Ramos (cell line): ENCODE results near the gene SYT8.

Experiments
- in situ Hi-C: fragments of 300-500 bp; cut with MboI; formaldehyde crosslinking; loops from one replicate; pipeline ENCODE4 v1.14.3; 2022; ENCODE audit warnings: low sequenced_read_pairs; ENCODE audit not compliant: unreplicated experiment

SYT8 gene

DNA sequence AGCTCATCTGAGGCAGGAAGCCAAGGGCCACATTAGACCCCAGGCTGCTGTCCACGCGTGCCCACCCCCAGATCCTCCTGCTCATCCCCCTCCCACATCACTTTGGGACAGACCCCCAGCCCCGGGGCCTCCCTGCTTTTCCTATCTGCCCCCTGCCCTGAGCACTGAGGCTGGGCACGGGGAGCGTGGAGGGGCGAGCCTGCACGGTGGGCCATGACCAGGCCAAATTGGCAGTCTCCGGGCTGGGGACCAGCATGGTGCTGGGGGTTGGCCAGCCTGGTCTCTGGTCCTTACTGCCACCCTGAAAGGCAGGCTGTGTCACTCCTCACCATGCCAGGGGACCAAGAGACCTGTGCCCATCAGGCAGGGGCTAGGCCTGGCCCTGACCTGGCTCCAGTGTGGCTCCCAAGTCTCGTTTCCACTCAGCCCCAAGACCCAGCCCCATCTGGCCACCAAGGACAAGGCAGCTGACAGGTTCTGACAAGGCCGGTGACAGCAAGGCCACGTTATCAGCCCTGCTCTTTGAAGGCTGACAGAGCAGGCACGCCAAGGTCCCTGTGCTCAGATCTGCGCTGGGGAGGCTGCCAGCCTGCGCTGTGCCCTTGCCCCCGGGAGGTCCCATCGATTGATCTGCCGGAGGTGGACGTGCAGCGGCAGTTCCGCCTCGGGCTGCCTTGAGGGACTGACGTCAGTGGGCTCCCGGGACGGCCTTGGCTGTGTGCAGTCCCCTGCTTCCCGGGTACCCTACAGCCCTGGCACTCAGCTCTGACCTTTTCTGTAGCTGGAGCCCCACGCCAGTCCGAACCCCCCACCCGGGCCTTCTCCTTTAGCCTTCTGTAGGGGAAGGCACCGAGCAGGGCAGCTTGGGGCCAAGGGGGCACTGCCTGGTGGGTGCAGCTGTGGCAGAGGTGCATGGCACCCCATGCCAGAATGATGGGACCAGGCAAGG lies 7.6 kb downstream of the SYT8 start:
- in situ Hi-C loops, result no loop called here

DNA sequence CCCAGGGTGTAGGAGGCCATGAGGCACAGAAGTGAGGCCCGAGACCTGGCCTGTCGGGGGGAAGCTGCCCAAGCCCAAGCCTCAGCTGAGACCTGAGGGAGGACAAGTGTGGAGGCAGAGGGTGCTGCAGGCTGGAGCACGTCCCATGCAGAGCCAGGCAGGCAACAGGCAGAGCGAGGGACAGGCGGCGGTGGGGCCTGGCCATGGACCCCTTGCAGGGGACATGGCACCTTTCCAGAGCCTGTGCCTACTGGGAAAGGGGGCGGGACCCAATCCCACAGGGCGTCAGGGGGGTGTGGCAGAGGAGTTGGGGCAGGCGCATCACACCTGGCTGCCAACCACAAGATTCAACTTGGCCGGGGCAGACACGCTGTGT lies 8.3 kb downstream of the SYT8 start:
- in situ Hi-C loops, result no loop called here

DNA sequence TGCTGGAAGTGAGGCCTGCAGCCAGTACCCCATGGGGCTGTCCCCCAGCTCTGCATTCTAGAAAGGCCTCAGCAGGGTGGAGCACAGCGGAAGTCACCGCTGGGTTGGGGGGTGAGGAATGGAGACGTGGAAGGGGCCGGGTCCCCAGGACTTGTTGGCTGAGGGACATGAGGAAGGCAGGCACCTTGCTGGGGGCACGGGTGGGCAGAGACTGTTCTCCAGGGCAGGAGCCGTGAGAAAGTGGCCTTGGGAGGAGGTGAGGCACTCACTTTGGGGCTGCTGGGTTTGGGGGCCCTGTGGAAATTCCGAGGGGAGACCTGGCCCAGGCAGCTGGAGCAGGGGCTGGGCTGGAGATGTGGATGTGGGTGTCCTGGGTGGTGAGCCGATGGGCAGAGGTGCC lies 9.0 kb downstream of the SYT8 start:
- in situ Hi-C loops, result no loop called here

DNA sequence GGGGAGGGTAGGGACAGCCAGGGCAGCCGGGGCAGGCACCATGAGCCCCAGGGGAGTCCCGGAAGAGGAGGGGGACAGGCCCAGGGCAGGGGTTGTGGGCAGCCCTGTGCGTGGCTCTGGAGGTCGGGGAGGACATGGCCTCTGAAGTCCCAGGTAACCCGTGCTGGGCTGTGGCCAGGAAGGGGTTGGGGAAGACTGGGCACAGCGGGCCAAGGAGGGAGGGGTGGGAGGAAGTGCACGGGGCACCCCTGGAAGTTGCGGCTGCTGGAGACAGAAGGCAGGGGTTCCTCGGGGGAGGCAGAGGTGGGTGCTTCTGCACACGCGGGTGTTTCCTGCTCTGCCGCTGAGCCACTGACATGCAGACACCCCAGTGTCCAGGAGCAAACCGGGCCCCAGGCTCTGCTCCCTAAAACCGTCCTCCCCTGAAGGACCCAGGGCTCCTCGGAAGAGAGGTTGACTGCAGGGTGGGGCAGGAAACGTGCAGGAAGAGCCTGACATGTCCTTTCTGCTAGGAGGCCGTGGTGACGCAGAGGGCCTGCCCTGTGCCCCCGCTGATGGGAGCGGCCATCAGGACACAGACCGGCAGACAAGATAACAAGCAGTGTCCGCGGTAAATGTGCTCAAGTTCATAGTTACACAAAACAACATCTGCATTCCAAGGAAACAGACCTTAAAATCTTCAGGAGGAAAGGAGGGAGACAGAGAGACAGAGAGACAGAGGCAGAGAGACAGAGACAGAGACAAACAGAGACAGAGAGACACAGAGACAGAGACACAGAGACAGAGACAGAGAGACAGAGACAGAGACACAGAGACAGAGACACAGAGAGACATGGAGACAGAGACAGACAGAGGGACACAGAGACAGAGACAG lies 9.7 kb downstream of the SYT8 start:
- in situ Hi-C loops, result no loop called here

DNA sequence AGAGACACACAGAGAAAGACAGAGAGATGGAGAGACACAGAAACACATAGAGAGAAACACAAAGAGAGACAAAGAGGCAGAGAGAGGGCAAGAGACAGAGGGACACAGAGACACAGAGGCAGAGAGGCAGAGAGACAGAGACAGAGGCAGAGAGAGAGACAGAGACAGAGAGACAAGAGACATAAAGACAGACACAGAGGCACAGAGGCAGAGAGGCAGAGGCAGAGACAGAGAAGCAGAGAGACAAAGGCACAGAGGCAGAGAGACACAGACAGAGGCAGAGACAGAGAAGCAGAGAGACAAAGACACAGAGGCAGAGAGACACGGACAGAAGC lies 10.3 kb downstream of the SYT8 start:
- in situ Hi-C loops, result no loop called here

DNA sequence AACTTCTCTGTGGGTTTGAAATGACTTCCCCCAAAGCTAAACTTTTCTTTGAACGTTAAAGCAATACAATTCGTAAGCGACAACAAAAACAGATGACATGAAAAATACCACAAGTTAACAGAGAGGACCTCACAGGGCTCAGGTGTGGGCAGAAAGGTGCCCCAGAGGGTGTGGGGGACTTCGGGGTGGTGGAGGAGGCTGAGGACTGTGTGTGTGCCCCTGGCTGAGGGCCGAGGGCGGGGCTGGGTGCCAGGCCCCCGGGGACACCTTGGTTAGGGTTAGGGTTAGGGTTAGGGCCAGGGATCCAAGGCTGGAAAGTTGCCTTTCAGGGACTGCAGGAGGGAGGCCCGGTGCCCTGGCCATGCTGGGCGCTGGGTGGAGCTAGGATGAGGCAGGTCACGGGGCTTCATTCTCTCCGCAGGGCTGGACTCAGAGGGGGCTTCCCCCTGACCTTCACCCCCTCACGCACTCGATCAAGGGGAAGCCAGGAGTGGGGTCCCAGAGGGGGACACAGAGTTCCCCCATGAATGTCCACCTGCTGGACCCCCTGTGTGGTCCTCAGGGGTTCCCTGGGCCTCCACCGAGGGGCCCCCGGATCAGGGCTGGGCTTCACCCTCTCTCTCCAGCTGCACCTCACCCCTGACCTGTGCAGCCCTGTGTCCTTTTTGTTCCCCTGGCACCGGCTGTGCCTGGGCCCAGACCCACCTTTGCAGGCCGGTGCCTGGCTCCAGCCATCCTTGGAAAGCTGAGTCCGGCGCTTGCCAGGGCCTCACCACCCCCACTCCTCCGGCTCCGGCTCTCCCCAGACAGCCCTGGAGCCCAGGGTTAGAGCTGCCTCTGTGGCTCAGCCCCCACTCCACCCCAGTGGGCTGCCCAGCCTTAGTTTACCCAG lies 11.0 kb downstream of the SYT8 start:
- in situ Hi-C loops, result no loop called here

DNA sequence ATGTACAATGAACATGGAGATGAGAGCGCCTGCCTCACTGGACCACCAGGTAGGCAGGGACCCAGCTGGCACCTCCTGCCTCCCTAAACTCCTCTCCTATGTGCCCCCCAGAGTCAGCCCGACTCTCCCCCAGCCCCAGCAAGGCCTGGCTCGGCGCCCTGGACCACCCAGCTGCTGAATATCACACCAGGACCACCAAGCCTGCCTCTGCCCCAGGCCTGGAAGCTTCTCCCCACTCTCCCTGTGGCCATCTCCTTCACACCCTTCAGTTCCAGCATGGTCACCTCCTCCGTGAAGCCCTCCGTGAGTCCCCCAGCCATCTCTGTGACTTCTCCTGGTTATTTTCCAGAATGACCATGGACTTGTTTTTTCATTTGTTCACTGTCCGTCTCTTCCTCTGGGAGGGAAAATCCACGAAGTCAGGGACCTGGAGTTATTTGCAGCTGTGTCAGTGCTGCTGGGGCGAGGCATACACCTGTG lies 11.7 kb downstream of the SYT8 start:
- in situ Hi-C loops, result no loop called here

DNA sequence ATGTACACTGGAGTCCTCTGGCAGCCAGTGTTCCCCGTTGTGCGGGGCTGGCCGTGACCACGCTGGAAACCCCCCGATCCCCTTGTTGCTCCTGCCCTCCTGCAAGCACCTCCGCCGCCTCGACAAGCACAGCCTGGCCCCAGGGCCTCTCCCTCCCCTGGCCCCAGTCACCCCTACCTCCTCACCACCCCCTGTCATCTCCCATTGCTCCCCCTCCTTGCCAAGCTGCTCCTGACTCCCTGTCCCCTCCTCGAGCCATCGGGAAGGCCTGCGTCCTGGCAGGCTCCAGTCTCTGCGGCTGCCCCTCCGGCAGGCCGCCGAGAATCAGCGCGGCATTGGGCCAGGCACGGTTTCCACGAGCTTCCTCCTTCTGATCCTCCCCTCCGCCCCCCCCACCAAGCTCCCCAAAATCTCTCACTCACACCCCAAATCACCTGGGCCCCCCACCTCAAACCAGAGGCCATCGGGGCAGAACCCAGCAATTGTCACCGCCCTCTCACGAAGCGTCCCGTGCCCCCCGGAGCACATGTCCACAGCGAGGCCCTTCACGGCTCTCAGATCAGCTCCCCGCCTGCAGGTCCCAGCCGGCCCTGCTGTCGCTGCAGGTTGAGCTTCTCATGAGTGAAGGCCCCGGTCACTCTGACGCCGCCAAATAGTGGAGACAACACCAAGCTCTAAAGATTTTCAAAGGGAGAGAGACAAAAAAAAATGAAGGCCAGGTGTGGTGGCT lies 12.4 kb downstream of the SYT8 start:
- in situ Hi-C loops, result no loop called here

DNA sequence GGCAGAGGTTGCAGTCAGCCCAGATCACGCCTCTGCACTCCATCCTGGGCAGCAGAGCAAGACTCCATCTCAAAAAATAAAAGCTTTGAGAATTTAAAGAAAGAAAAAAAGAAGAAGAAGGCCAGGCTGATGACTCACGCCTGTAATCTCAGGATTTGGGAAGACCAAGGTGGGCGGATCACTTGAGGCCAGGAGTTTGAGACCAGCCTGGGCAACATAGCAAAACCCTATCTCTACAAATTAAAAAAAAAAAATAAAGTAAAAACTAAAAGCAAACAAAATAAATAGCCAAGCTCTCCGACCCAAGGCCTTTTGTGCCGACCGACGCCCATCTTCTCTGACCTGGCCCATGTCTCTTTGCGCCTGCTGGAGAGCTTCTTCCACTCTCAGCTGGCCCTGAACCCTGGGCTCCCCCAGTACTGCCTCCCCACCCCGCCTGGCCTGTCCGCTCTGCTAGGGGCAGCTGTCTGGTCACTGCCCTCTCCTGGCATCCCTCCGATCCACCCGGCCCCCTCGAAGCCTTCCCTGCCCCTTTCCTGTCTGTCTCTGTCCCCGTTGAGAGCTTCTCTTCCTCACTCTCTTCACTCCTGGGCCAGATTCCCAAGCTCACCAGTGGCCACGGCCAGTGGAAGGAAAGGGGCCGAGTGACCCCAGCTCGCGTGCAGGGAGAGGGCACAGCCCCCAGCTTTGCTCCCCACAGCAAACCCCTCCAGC lies 13.3 kb downstream of the SYT8 start:
- in situ Hi-C loops, result no loop called here

DNA sequence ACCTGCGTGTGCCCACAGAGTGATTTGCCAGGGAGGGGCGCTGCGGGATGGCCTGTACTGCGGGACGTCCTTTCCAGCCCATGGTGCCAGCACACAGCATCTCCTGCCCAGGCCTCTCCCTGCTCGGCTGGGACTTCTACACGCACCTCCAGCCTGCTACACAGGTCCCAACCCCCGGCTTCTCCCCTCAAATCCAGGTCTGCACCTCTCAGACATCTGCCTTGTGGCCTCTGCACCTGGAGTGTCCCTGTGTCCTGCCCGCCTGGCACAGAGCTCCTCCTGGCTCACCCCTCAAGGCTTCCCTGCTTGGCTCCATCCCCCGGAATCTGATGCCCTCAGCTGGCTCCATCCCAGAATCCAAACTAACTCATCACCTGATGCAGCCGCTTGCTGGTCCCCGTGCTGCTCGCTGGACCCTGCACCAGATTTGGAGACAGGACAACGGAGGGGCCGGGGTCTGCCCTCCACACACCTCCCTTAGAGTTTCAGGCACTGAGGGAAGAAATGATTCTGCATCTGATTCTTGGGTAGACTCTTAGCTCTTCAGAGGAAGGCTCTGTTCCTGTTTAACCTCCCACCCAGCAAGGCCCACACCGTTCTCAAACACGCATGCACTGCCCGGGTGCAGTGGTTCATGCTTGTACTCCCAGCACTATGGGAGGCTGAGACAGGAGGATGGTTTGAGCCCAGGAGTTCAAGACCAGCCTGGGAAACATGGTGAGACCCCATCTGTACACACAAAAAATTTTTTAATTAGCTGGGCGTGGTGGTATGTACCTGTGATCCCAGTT lies 14.0 kb downstream of the SYT8 start:
- in situ Hi-C loops, result no loop called here

DNA sequence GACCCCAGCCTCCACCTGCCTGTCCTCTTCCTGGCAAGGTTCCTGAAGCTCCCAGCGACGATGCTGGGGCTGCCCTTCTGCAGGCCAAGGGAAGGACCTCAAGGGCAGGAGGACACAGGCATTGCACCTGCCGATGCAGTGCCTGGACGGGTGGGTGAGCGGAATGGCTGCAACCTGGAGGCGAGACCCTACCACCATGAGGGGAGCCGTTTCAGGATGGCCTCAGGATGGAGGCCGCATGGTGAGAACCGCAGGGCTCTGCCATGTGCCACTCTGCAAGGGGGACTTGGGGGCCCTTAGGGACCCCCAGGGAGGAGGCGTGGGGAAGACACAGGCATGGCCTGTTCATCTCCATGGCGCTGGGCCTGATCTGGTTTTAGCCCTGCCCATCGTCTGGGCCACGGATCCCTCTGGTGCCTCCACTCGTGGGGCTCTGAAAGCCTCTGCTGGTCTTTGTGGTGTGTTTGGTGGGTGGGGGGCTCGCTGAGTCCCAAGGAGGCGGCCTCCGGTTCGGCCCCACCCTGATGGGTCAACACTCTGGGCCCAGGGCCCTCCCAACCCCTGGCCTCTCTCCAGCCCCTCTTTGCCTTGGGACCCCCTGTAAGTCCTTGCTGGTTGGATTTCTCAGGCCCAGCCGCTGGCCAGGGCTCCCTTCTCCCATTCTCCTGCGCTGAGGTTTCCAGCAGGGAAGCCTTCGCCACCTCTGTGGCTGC lies 16.8 kb downstream of the SYT8 start:
- in situ Hi-C loops, result no loop called here

DNA sequence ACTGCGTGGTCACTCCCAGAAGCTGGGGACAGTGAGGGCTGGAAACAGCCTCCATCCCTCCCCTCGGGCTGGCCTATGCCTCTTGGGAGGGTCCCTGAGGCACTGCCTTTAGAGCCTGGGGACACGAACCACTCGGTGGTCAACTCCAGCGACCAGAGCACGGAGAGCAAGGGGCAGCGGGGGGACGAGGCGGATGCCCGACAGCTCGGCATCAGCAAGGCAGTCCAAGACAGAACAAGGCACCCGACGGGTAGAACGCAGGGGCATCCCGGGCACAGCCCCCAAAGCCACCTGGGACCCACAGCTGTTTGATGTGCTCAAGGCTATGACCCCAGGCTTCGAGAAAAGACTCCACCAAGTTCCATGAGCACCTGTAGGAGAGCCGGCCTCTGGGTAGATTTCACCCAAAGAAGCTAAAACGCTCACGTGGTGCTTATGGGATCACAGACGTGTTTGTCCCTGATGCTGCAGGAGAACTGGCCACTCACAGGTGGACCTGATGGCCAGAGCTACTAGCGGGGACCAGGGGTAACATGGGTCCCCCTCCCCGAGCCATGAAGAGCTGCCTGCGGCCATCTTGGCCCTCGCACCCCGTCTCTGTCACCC lies 17.6 kb downstream of the SYT8 start:
- in situ Hi-C loops, result no loop called here

DNA sequence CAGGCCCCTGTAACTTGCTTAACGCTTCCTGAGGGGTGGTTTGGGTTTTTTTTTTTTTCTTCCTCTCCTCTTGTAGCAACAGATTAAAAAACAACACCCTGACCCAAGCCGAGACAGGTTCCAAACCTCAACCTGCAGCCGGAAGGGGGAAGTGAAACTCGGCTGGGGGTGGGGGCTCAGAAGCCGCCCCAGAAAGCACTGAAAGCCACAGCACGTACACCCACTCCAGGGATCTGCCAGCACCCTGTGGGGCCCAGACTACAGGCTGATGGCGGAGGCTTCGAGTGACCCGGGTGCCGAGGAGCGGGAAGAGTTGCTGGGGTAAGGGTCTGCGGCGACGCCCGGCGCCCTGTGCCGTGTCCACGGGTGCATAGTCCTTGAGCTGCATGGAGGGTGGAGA lies 18.1 kb downstream of the SYT8 start, which contains the start of gene LSP1:
LSP1 (plus strand) TSS at position 208 of the 400 bp plus-strand sequence; CDS start at position 269, 61 bp downstream.
- in situ Hi-C loops, result no loop called here

DNA sequence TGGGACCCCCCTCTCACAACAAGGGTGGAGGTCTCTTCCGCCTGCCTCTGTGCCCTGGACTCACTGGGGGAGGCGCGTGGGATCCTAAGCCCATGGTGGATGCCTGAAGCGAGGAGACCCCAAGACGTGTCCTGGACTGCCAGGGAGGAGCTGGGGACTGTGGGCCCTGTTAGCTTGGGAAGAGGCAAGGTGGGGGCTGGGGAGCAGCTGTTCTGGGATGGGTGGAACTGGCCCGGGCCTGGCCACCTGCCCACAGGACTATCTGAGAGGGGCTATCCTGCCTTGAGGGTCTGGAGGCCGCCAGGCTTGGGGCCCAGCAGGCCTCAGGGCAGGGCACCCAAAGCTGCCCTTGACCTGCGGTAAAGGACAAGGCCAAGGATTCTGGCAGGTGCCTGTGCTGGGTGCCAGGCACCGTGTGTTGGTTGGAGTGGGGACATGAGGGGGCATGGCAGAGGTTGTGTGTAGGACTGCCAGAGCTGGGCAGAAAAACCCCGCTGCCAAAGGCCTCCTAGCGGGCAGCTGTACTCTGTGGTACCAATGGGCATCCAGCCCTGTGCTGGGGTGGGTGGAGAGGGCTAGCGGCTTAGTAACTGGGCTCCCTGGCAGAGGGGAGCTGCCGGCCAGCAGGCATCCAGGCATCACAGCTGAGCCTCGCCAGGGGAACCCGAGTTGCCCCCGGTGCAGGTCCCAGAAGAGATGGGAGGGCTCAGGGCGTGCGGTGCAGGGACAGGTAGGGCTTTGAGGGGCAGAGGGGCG lies 18.8 kb downstream of the SYT8 start:
- in situ Hi-C loops, result no loop called here

DNA sequence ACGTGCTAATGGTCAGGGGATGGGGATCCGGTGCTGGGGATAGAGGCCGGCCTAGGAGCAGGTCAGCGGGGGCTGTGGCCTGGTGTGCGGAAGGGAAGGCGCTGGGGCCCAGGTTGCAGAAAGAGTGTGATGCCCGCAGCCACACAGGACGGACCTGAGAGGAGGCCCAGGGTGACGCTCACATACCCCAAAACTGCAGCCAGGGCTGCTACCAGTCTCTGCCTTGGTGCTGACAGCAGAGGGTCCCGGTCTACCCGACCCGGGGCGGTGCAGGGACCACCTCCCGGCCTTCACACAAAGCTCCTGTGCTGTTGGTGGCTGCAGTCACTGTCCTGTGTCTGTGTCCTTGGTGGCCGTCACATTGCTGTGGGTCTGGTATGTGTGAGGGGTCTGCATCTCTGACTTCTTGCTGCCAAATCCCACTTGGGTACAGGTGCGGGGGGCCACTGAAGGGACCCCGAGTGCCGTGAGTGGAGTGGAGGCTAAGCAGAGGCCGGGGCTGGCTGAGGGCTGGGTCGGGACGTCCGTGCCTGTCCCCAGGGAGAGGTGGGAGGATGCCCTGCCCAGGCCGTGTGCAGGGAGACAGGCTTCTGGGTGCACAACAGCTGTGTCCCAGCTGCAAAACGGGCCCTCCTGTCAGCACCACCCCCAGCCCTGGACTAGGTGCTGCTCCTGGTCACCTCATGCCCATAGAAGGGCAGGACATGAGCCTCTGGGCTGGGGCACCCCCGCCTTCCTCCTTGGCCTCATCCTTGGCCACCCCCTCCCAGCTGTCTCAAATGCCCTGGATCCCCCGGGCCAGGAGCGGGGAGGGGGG lies 19.6 kb downstream of the SYT8 start:
- in situ Hi-C loops, result no loop called here
